GM10266 (cell line): ENCODE measurements around the gene TMEM229B.

Experiments used
- DNase-seq: peaks from one replicate; pipeline ENCODE4 v3.0.0; 2012; ENCODE audit errors: extremely low spot score
- TF ChIP-seq, protein P1 (sequence below): IDR thresholded peaks from 2 replicates; pipeline ENCODE4 v1.5.1; 2012; ENCODE audit warnings: mild to moderate bottlenecking, low read depth; ENCODE audit not compliant: control insufficient read depth, insufficient read depth; ENCODE audit errors: missing control alignments

Gene TMEM229B

DNA sequence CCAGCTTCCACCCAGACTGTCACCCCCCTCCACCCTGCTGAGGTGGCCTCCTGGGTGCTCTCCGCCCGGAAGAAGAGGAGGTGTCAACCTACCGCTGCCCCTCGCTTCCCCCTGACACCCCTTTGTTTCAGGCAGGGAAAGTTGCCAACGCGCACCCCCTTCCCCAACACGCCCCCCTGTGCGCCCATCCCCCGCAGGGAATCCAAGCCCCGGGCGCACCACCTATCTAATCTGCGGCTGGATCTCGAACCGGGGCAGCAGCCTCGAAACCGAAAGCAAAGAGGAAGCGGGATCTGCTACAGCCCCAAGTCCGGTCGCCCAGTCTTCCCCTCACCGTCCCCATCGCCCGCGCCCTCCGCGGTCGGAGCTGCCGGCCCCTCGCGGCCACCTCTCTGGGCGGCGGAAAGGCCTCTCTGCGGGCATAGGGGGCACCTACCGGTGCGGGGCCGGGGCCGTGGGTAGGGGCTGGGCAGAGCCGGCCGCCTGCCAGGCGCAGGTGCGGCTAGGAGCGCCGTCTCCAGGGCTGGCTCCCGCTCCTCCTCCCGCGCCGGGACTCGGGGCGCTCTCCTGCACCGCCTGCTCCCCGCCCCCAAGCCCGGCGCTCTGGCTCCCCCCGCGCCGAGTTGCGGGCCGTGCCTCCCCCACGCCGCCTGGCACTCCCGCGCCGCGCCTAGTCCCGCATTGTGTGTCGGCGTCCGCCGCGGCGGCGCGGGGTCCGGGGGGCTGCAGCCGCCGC, 26.3 kb upstream of the TMEM229B start:
- DNase-seq, result peak; percentile 67

DNA sequence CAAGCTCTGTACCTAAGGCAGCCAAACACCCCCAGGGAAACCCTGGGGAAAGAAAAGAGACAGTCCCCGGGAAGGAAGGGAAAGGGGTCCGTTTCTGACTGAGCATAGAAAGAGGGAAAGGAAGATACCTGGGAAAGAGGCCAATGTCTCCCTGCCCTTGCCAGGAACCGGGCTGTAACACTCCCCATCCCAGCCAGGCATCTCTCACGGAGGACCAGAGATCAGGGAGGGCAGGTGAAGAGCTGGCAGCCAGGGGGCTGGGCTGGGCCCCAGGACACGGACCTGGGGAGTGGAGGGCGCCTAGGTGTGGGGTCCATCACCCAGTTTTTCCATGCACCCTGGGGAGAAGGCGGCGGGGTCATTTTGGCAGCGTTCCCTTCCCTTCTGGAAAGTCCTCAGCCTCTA, 25.7 kb upstream of the TMEM229B start:
- TF ChIP-seq, protein P1, sequence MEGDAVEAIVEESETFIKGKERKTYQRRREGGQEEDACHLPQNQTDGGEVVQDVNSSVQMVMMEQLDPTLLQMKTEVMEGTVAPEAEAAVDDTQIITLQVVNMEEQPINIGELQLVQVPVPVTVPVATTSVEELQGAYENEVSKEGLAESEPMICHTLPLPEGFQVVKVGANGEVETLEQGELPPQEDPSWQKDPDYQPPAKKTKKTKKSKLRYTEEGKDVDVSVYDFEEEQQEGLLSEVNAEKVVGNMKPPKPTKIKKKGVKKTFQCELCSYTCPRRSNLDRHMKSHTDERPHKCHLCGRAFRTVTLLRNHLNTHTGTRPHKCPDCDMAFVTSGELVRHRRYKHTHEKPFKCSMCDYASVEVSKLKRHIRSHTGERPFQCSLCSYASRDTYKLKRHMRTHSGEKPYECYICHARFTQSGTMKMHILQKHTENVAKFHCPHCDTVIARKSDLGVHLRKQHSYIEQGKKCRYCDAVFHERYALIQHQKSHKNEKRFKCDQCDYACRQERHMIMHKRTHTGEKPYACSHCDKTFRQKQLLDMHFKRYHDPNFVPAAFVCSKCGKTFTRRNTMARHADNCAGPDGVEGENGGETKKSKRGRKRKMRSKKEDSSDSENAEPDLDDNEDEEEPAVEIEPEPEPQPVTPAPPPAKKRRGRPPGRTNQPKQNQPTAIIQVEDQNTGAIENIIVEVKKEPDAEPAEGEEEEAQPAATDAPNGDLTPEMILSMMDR, result no peak
- DNase-seq, result no peak

More for the DNA sequence above, 26.3 kb upstream of the TMEM229B start:
- TF ChIP-seq, protein P1, result no peak

- no peak for DNase-seq
- TF ChIP-seq, protein P1, result no peak
Measured at GRCh38 chr14:67513631-67514108, 25.1 kb upstream of the TMEM229B start.

- DNase-seq, result no peak
- TF ChIP-seq, protein P1, result no peak
Measured at GRCh38 chr14:67512463-67513310, 24.2 kb upstream of the TMEM229B start.

- TF ChIP-seq, protein P1, result no peak
- no peak for DNase-seq
Measured at GRCh38 chr14:67510836-67511235, 22.3 kb upstream of the TMEM229B start.

- no peak for DNase-seq
- TF ChIP-seq, protein P1, result no peak
Measured at GRCh38 chr14:67510121-67510520, 21.6 kb upstream of the TMEM229B start.
